Measurements from ENCODE around the gene PANK1.
"Not testable (repeated sequence)": the region's sequence is repeated elsewhere in the genome, so short reads cannot be mapped to it uniquely, and the experiment has no call there.

DNA sequence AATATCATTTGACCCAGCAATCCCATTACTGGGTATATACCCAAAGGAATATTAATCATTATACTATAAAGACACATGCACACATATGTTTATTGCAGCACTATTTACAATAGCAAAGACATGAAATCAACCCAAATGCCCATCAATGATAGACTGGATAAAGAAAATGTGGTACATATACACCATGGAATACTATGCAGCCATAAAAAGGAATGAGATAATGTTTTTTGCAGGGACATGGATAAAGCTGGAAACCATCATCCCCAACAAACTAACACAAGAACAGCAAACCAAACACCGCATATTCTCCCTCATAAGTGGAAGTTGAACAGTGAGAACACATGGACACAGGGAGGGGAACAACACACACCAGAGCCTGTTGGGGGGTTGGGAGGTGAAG lies 98.4 kb downstream of the PANK1 start:
- TF ChIP-seq, protein P1, sequence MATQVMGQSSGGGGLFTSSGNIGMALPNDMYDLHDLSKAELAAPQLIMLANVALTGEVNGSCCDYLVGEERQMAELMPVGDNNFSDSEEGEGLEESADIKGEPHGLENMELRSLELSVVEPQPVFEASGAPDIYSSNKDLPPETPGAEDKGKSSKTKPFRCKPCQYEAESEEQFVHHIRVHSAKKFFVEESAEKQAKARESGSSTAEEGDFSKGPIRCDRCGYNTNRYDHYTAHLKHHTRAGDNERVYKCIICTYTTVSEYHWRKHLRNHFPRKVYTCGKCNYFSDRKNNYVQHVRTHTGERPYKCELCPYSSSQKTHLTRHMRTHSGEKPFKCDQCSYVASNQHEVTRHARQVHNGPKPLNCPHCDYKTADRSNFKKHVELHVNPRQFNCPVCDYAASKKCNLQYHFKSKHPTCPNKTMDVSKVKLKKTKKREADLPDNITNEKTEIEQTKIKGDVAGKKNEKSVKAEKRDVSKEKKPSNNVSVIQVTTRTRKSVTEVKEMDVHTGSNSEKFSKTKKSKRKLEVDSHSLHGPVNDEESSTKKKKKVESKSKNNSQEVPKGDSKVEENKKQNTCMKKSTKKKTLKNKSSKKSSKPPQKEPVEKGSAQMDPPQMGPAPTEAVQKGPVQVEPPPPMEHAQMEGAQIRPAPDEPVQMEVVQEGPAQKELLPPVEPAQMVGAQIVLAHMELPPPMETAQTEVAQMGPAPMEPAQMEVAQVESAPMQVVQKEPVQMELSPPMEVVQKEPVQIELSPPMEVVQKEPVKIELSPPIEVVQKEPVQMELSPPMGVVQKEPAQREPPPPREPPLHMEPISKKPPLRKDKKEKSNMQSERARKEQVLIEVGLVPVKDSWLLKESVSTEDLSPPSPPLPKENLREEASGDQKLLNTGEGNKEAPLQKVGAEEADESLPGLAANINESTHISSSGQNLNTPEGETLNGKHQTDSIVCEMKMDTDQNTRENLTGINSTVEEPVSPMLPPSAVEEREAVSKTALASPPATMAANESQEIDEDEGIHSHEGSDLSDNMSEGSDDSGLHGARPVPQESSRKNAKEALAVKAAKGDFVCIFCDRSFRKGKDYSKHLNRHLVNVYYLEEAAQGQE (IDR thresholded peaks at IDR 0.05; ENCODE audit: insufficient replicate concordance, low read depth), result not testable (repeated sequence)
- TF ChIP-seq, protein P2, sequence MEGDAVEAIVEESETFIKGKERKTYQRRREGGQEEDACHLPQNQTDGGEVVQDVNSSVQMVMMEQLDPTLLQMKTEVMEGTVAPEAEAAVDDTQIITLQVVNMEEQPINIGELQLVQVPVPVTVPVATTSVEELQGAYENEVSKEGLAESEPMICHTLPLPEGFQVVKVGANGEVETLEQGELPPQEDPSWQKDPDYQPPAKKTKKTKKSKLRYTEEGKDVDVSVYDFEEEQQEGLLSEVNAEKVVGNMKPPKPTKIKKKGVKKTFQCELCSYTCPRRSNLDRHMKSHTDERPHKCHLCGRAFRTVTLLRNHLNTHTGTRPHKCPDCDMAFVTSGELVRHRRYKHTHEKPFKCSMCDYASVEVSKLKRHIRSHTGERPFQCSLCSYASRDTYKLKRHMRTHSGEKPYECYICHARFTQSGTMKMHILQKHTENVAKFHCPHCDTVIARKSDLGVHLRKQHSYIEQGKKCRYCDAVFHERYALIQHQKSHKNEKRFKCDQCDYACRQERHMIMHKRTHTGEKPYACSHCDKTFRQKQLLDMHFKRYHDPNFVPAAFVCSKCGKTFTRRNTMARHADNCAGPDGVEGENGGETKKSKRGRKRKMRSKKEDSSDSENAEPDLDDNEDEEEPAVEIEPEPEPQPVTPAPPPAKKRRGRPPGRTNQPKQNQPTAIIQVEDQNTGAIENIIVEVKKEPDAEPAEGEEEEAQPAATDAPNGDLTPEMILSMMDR (IDR thresholded peaks at IDR 0.05; ENCODE audit: insufficient read depth, low read length), result not testable (repeated sequence)
